OCI-LY3 (cell line): ENCODE measurements around the gene AMFR.

Experiments used
- H2AFZ ChIP-seq: fragments of 200-600, 300-600 bp; shearing (Covaris generic); 2 replicates; pipeline ENCODE4 v1.6.0; 2014; ENCODE audit warnings: antibody characterized with exemption, low read depth, low read length
- H3K27ac ChIP-seq: fragments of 200-600, 300-600 bp; sonication (generic); 2 replicates; pipeline ENCODE4 v1.5.1; 2014; ENCODE audit warnings: mild to moderate bottlenecking, low read length, moderate library complexity, mixed read lengths
- H3K27me3 ChIP-seq: fragments of 200-600, 300-600 bp; sonication (generic); 2 replicates; pipeline ENCODE4 v1.6.1; 2014; ENCODE audit warnings: low read depth, low read length, mixed read lengths
- H3K36me3 ChIP-seq: fragments of 200-600, 300-600 bp; sonication (generic); replicated peaks from 2 replicates; pipeline ENCODE3; 2014; ENCODE audit warnings: low read depth, low read length, mixed read lengths
- H3K4me1 ChIP-seq: fragments of 300-600, 200-600 bp; sonication (generic); 2 replicates; pipeline ENCODE4 v1.6.1; 2014; ENCODE audit warnings: low read length, mixed read lengths
- H3K4me2 ChIP-seq: fragments of 200-600, 300-600 bp; sonication (generic); 2 replicates; pipeline ENCODE4 v1.6.1; 2014; ENCODE audit warnings: low read length, mixed read lengths
- H3K4me3 ChIP-seq: fragments of 300-600, 200-600 bp; sonication (generic); 2 replicates; pipeline ENCODE4 v1.5.1; 2014; ENCODE audit warnings: antibody characterized with exemption, mild to moderate bottlenecking, low read length, moderate library complexity
- H3K79me2 ChIP-seq: fragments of 300-600, 200-600 bp; shearing (Covaris generic); 2 replicates; pipeline ENCODE4 v1.6.1; 2014; ENCODE audit warnings: mild to moderate bottlenecking, low read length, mixed read lengths
- H3K9ac ChIP-seq: fragments of 300-600, 200-600 bp; shearing (Covaris generic); 2 replicates; pipeline ENCODE4 v1.6.0; 2014; ENCODE audit warnings: mild to moderate bottlenecking, low read length, moderate library complexity
- H3K9me3 ChIP-seq: fragments of 200-600, 300-600 bp; shearing (Covaris generic); 2 replicates; pipeline ENCODE4 v1.6.1; 2014; ENCODE audit warnings: low read length, mixed read lengths; ENCODE audit not compliant: insufficient read depth
- H4K20me1 ChIP-seq: fragments of 200-600, 300-600 bp; sonication (generic); 2 replicates; pipeline ENCODE4 v1.6.1; 2016; ENCODE audit warnings: low read length, mixed read lengths; ENCODE audit not compliant: insufficient read depth
- EZH2phosphoT487 ChIP-seq: fragments of 200-600 bp; shearing (Covaris generic); IDR thresholded peaks from 2 replicates; pipeline ENCODE4 v1.6.1; 2018; ENCODE audit warnings: antibody characterized with exemption, mixed run types, low read depth
- TF ChIP-seq, protein P1 (sequence below): fragments of 200-600, 300-600 bp; sonication (generic); IDR thresholded peaks from 2 replicates; pipeline ENCODE4 v1.5.1; 2014; ENCODE audit warnings: antibody characterized with exemption, low read length, low read depth

The AMFR gene

GRCh38 chr16:56357241-56357764, 68.0 kb downstream of the AMFR start:
- H3K79me2 ChIP-seq: no peaks in the 10 kb centered on the region
- no peak for TF ChIP-seq EZH2phosphoT487
- TF ChIP-seq, protein P1, sequence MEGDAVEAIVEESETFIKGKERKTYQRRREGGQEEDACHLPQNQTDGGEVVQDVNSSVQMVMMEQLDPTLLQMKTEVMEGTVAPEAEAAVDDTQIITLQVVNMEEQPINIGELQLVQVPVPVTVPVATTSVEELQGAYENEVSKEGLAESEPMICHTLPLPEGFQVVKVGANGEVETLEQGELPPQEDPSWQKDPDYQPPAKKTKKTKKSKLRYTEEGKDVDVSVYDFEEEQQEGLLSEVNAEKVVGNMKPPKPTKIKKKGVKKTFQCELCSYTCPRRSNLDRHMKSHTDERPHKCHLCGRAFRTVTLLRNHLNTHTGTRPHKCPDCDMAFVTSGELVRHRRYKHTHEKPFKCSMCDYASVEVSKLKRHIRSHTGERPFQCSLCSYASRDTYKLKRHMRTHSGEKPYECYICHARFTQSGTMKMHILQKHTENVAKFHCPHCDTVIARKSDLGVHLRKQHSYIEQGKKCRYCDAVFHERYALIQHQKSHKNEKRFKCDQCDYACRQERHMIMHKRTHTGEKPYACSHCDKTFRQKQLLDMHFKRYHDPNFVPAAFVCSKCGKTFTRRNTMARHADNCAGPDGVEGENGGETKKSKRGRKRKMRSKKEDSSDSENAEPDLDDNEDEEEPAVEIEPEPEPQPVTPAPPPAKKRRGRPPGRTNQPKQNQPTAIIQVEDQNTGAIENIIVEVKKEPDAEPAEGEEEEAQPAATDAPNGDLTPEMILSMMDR: no peak
- peak overlapping the region; percentile 81 for H3K9ac ChIP-seq
- H2AFZ ChIP-seq: peak overlapping the region; percentile 49; the same call in 1 of the 2 replicates
- H3K36me3 ChIP-seq: peaks cover 19% of the 10 kb centered on the region
- no peaks in the 10 kb centered on the region for H3K9me3 ChIP-seq
- H3K4me1 ChIP-seq: peaks cover 23% of the 10 kb centered on the region
- no peaks in the 10 kb centered on the region for H4K20me1 ChIP-seq
- no peaks in the 10 kb centered on the region for H3K27me3 ChIP-seq
- H3K4me2 ChIP-seq: peak overlapping the region; percentile 95
- H3K27ac ChIP-seq: peak overlapping the region; percentile 68
- peak overlapping the region; percentile 78 for H3K4me3 ChIP-seq

- Histone ChIP-seq H3K4me2 (peak overlapping the region; percentile 95), H3K9me3 (no peaks in the 10 kb centered on the region), H3K27me3 (no peaks in the 10 kb centered on the region), H3K9ac (peak overlapping the region; percentile 81), H3K79me2 (no peaks in the 10 kb centered on the region), H3K4me3 (peak overlapping the region; percentile 78), H3K27ac (peak overlapping the region; percentile 68), H4K20me1 (no peaks in the 10 kb centered on the region), H3K4me1 (peaks cover 23% of the 10 kb centered on the region), H2AFZ (peak overlapping the region; percentile 86), H3K36me3 (peaks cover 12% of the 10 kb centered on the region)
- TF ChIP-seq, protein P1: peak; percentile 90
- TF ChIP-seq EZH2phosphoT487: no peak
Measured at GRCh38 chr16:56356276-56357240, 68.8 kb downstream of the AMFR start.

DNA sequence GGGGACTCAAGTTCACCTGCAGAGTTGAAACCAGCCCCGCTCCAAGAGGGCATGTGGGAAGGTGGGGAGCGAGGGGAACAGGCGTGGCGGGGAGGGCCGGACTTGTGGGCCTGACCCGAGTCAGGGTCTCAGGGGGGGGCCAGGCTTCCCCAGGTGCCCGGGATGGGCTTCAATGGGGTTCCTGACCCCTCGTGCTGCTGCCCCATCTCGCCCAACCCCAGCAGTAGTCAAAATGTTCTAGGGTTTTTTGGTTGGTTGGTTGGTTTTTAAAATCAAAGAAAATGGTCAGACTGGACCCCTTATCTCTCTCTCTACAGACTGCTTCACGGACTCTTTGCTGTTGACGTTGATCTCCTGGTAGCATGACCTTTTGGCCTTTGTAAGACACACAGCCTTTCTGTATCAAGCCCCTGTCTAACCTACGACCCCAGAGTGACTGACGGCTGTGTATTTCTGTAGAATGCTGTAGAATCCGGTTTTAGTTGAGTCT, 69.5 kb downstream of the AMFR start:
- peaks cover 23% of the 10 kb centered on the region for H3K4me1 ChIP-seq
- H3K79me2 ChIP-seq: no peaks in the 10 kb centered on the region
- H3K27me3 ChIP-seq: peaks cover 2% of the 10 kb centered on the region; the same call in 1 of the 2 replicates
- H3K36me3 ChIP-seq: peaks cover 9% of the 10 kb centered on the region
- H4K20me1 ChIP-seq: no peaks in the 10 kb centered on the region
- H2AFZ ChIP-seq: peak overlapping the region; percentile 86
- no peaks in the 10 kb centered on the region for H3K9me3 ChIP-seq
- peak overlapping the region; percentile 78 for H3K4me3 ChIP-seq
- H3K9ac ChIP-seq: peak overlapping the region; percentile 81
- H3K27ac ChIP-seq: peak overlapping the region; percentile 68
- H3K4me2 ChIP-seq: peak overlapping the region; percentile 95
- TF ChIP-seq EZH2phosphoT487: no peak
- TF ChIP-seq, protein P1: no peak

- Histone ChIP-seq H3K27ac (no peak overlapping the region), H4K20me1 (no peaks in the 10 kb centered on the region), H3K79me2 (no peaks in the 10 kb centered on the region), H3K9ac (no peak overlapping the region), H3K27me3 (peaks cover 3% of the 10 kb centered on the region; the same call in 1 of the 2 replicates), H3K36me3 (peaks cover 4% of the 10 kb centered on the region), H3K4me1 (peaks cover 23% of the 10 kb centered on the region), H3K9me3 (no peaks in the 10 kb centered on the region), H2AFZ (no peak overlapping the region), H3K4me3 (no peak overlapping the region), H3K4me2 (no peak overlapping the region)
- TF ChIP-seq, protein P1: no peak
- no peak for TF ChIP-seq EZH2phosphoT487
Measured at GRCh38 chr16:56355221-56355620, 70.1 kb downstream of the AMFR start.
